HEK293 (cell line): ENCODE data around the gene CCDC30.

Experiments
- TF ChIP-seq, protein P1 (sequence below): fragments of 450-650 bp; formaldehyde crosslinking; IDR thresholded peaks from 2 replicates; pipeline ENCODE4 v1.5.1; 2016; ENCODE audit warnings: missing biosample characterization, missing genetic modification characterization
- TF ChIP-seq, protein P2 (sequence below): fragments of 450-650 bp; formaldehyde crosslinking; IDR thresholded peaks from 2 replicates; pipeline ENCODE4 v1.5.1; 2017; ENCODE audit warnings: missing biosample characterization, missing genetic modification characterization

GRCh38 chr1:42414551-42415496, 48.3 kb upstream of the CCDC30 start:
- TF ChIP-seq, protein P1, sequence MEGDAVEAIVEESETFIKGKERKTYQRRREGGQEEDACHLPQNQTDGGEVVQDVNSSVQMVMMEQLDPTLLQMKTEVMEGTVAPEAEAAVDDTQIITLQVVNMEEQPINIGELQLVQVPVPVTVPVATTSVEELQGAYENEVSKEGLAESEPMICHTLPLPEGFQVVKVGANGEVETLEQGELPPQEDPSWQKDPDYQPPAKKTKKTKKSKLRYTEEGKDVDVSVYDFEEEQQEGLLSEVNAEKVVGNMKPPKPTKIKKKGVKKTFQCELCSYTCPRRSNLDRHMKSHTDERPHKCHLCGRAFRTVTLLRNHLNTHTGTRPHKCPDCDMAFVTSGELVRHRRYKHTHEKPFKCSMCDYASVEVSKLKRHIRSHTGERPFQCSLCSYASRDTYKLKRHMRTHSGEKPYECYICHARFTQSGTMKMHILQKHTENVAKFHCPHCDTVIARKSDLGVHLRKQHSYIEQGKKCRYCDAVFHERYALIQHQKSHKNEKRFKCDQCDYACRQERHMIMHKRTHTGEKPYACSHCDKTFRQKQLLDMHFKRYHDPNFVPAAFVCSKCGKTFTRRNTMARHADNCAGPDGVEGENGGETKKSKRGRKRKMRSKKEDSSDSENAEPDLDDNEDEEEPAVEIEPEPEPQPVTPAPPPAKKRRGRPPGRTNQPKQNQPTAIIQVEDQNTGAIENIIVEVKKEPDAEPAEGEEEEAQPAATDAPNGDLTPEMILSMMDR (tag by site-specific recombination) = no peak
- TF ChIP-seq, protein P2, sequence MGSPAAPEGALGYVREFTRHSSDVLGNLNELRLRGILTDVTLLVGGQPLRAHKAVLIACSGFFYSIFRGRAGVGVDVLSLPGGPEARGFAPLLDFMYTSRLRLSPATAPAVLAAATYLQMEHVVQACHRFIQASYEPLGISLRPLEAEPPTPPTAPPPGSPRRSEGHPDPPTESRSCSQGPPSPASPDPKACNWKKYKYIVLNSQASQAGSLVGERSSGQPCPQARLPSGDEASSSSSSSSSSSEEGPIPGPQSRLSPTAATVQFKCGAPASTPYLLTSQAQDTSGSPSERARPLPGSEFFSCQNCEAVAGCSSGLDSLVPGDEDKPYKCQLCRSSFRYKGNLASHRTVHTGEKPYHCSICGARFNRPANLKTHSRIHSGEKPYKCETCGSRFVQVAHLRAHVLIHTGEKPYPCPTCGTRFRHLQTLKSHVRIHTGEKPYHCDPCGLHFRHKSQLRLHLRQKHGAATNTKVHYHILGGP (tag by site-specific recombination) = no peak
